Measurements from ENCODE around the gene ZNF439. TPM values are rescaled to one million over a fixed set of nuclear protein-coding genes. Genes with fewer than 3 reads are reported as not detected.
A peak's percentile ranks its signal among the peaks of the same experiment; 100 is the strongest.
"Not testable (repeated sequence)": the region's sequence is repeated elsewhere in the genome, so short reads cannot be mapped to it uniquely, and the experiment has no call there.

ZNF439 gene
- total RNA-seq, 1 experiment from 2014 or later: 0.83 TPM

- ChIA-PET POLR2A (ENCODE audit: unreplicated experiment) (no interaction called here), CTCF (interaction anchor here (1.0 kb wide), 1 partner anchor 17 kb away, joined by 5 read pairs; no protein-coding TSS in a partner anchor)
- peak in 1 of 2 experiments; percentile 6 for DNase-seq
- H4K20me1 ChIP-seq (ENCODE audit: insufficient read depth): no peaks in the 10 kb centered on the region
- peaks cover 8% of the 10 kb centered on the region; the same call in 1 of the 2 replicates for H3K79me2 ChIP-seq (ENCODE audit: low read depth)
- intact Hi-C loops (cut with micrococcal nuclease; ENCODE audit: unreplicated experiment): loop anchor here (1.0 kb wide), 1 partner anchor 327 kb away; no protein-coding TSS in a partner anchor
- H3K4me2 ChIP-seq: peak overlapping the region; percentile 94
- peak overlapping the region; percentile 78 for H3K4me3 ChIP-seq
- H3K9me2 ChIP-seq (ENCODE audit: insufficient read depth): no peaks in the 10 kb centered on the region
- no peaks in the 10 kb centered on the region for H3K27me3 ChIP-seq (ENCODE audit: insufficient read depth, low read depth)
- peak overlapping the region; percentile 95 for H2AFZ ChIP-seq
- H3K27ac ChIP-seq: peak overlapping the region; percentile 40
- H3K36me3 ChIP-seq (ENCODE audit: low read depth): peaks cover 15% of the 10 kb centered on the region
- 0 out of 2 replicates have a peak, but pooled peaks cover 6% of the 10 kb centered on the region for H3F3A ChIP-seq (ENCODE audit: insufficient read depth, low read depth)
- H3K9me3 ChIP-seq (ENCODE audit: insufficient read depth, low read depth): no peaks in the 10 kb centered on the region; the same call in 1 of the 2 replicates
- H3K4me1 ChIP-seq (replicated peaks; ENCODE audit: insufficient read depth): peaks cover 5% of the 10 kb centered on the region; the same call in 1 of the 2 replicates
- no TSS peak for BruUV-seq (replicated peaks)
- TF ChIP-seq CTCF (conservative IDR thresholded peaks at IDR 0.05) (no peak), EZH2 (IDR thresholded peaks at IDR 0.05; ENCODE audit: low read depth) (no peak)
Measured at GRCh38 chr19:11814700-11815035, 33.9 kb upstream of the ZNF439 start.

GRCh38 chr19:11821474-11822109 is 26.9 kb upstream of the ZNF439 start:
- Histone ChIP-seq H3K4me2 (no peak overlapping the region), H3K4me3 (no peak overlapping the region), H3K9me2 (ENCODE audit: insufficient read depth) (no peaks in the 10 kb centered on the region), H3K4me1 (replicated peaks; ENCODE audit: insufficient read depth) (no peaks in the 10 kb centered on the region), H3F3A (ENCODE audit: insufficient read depth, low read depth) (no peaks in the 10 kb centered on the region), H2AFZ (no peak overlapping the region), H3K79me2 (ENCODE audit: low read depth) (no peaks in the 10 kb centered on the region), H3K27ac (no peak overlapping the region), H3K9me3 (ENCODE audit: insufficient read depth, low read depth) (peaks cover 3% of the 10 kb centered on the region), H3K36me3 (ENCODE audit: low read depth) (peaks cover 19% of the 10 kb centered on the region), H4K20me1 (ENCODE audit: insufficient read depth) (no peaks in the 10 kb centered on the region), H3K27me3 (ENCODE audit: insufficient read depth, low read depth) (no peaks in the 10 kb centered on the region)
- ChIA-PET CTCF (no interaction called here), POLR2A (ENCODE audit: unreplicated experiment) (no interaction called here)
- no peak for DNase-seq
- intact Hi-C loops (cut with micrococcal nuclease; ENCODE audit: unreplicated experiment): no loop called here
- TF ChIP-seq EZH2 (IDR thresholded peaks at IDR 0.05; ENCODE audit: low read depth) (no peak), CTCF (conservative IDR thresholded peaks at IDR 0.05) (no peak)
- BruUV-seq (replicated peaks): no TSS peak

- POLR2A ChIA-PET (ENCODE audit: unreplicated experiment); H3K4me3 ChIP-seq; H3K4me1 ChIP-seq (replicated peaks; ENCODE audit: insufficient read depth); H3F3A ChIP-seq (ENCODE audit: insufficient read depth, low read depth); H3K9me2 ChIP-seq (ENCODE audit: insufficient read depth); H3K79me2 ChIP-seq (ENCODE audit: low read depth); H3K27me3 ChIP-seq (ENCODE audit: insufficient read depth, low read depth); CTCF ChIA-PET; H3K27ac ChIP-seq; H4K20me1 ChIP-seq (ENCODE audit: insufficient read depth); BruUV-seq (replicated peaks); H2AFZ ChIP-seq; intact Hi-C loops (cut with micrococcal nuclease; ENCODE audit: unreplicated experiment); DNase-seq; H3K4me2 ChIP-seq: not testable (repeated sequence)
- H3K9me3 ChIP-seq (ENCODE audit: insufficient read depth, low read depth): peaks cover 65% of the 10 kb centered on the region
- peaks cover 52% of the 10 kb centered on the region for H3K36me3 ChIP-seq (ENCODE audit: low read depth)
Measured at GRCh38 chr19:11828957-11829876, 19.3 kb upstream of the ZNF439 start.

Data from PC-9 (cell line).